ENCODE data around the gene PLCXD3.

Gene PLCXD3

DNA sequence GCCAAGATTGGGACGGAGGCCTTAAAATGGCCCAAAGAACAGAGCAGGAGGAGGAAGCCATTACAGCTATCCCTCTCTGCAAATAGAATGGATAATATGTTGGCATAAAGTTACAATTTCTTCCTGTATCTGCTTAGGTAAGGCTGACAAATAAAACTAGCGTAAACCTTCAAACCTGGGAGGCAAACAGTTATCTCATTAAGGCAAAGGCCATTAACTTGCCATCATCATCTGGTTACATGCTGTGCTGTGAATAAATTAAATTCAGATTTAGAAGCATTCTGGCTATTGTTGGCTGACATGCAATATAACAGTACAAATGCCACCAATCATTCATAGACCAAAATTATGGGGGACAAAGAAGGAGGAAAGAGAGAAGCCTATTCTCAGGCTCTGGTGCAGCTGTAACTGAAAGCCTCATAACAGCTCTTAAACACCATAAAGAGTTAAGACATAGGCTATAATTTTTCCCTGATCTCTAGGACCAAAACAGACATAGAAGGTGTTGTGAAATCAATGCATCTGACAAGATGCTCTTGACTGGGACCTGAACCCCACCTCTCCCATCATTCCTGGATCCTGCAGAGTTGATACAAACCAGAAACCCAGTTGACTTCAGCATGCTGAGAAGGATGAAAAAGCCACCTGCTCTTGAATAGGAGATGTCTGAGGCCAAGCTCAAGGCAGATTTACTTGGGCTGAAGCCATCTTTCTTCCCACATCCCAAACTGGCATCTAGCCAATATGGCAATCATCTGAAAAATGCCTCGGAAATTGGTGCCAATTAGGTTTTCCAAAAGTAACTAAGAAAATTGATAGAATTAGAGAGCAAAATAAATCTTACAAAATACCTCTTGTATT is 62.5 kb downstream of the PLCXD3 start:
- Histone ChIP-seq H4K20me1 (no peaks in the 10 kb centered on the region), H3K4me2 (no peak overlapping the region), H3K4me3 (no peak overlapping the region), H3K9me3 (no peaks in the 10 kb centered on the region), H3K4me1 (no peaks in the 10 kb centered on the region), H3K36me3 (no peaks in the 10 kb centered on the region), H3K27me3 (no peaks in the 10 kb centered on the region), H3K27ac (no peak overlapping the region), H3K9ac (no peak overlapping the region)
- TF ChIP-seq Cebpa-rat (IDR thresholded peaks at IDR 0.05) = no peak

DNA sequence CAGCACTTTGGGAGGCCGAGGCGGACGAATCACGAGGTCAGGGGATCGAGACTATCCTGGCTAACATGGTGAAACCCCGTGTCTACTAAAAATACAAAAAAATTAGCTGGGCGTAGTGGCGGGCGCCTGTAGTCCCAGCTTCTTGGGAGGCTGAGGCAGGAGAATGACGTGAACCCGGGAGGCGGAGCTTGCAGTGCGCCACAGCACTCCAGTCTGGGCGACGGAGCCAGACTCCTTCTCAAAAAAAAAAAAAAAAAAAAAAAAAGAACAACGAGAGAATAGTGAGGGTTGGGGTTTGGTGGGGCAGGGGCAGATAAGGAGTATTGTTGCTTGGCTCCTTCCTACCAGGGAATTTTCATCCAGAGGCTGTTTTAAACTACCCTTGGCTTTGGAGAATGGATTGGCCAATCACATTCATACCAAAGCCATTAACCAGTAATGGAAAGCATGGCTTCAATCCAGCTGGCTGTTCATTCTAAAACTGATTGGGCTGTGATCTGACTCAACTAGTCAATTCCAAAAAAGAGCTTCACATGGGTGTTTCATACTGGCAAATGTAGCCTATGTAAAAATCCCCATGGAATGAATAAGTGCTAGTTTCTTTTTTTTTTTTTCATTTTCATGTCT is 64.4 kb downstream of the PLCXD3 start:
- no peaks in the 10 kb centered on the region for H3K36me3 ChIP-seq
- no peaks in the 10 kb centered on the region for H4K20me1 ChIP-seq
- H3K4me2 ChIP-seq = no peak overlapping the region
- TF ChIP-seq Cebpa-rat (IDR thresholded peaks at IDR 0.05) = no peak
- no peaks in the 10 kb centered on the region for H3K4me1 ChIP-seq
- H3K9me3 ChIP-seq = no peaks in the 10 kb centered on the region
- H3K4me3 ChIP-seq = no peak overlapping the region
- H3K27ac ChIP-seq = no peak overlapping the region
- no peaks in the 10 kb centered on the region for H3K27me3 ChIP-seq
- no peak overlapping the region for H3K9ac ChIP-seq

DNA sequence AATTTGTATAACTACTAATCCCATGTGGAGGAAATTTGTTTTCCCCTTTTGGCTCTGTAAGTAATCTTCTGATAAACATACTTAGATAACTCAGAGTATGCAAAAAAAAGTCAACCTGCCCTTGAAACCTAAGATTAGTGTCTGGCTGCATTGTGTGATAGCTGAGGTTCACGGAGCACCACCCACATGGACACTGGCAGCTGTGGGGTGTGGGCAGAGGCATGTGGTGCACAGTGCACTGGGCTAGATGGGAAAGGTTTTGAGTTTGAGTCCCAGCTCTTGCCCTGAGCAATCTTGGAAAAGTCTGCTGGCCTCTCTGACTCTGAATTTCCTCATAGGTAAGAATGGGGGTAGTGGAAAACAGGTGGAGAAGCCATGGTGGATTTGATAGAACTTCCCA is 75.1 kb downstream of the PLCXD3 start:
- Histone ChIP-seq H3K4me1 (no peaks in the 10 kb centered on the region), H3K4me2 (no peak overlapping the region), H3K9ac (no peak overlapping the region), H3K27me3 (no peaks in the 10 kb centered on the region), H4K20me1 (no peaks in the 10 kb centered on the region), H3K27ac (no peak overlapping the region), H3K36me3 (no peaks in the 10 kb centered on the region), H3K4me3 (no peak overlapping the region), H3K9me3 (no peaks in the 10 kb centered on the region)
- TF ChIP-seq Cebpa-rat (IDR thresholded peaks at IDR 0.05) = no peak

DNA sequence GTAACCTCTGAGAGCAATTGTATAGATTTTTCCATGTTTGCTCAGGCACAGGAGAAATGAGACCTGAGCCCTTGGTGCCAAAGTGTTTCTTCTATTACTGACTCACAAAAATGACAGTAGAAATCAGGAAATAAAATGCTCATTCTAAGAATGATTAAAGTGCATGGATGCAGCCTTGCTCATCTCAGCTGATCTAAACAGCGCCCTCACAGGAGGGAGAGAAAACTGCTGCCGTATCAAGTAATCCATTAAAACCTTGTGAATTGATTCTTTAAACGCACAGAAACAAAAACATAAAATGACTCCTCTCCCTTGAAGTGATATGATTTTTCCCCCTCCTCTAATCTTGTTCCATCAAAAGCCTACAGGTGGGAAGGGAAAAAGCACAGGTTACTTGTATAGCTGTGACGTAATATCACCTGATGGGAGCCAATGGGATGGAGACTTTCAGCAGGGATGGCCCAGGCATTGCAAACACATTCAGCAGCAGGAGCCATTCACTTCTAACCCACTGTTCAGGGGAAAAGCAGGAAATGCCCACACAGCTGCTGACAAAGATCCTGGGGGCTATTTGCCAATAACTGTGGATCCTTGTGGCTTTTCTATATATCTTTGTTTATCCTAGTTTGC is 76.7 kb downstream of the PLCXD3 start:
- no peak overlapping the region for H3K9ac ChIP-seq
- no peaks in the 10 kb centered on the region for H3K9me3 ChIP-seq

DNA sequence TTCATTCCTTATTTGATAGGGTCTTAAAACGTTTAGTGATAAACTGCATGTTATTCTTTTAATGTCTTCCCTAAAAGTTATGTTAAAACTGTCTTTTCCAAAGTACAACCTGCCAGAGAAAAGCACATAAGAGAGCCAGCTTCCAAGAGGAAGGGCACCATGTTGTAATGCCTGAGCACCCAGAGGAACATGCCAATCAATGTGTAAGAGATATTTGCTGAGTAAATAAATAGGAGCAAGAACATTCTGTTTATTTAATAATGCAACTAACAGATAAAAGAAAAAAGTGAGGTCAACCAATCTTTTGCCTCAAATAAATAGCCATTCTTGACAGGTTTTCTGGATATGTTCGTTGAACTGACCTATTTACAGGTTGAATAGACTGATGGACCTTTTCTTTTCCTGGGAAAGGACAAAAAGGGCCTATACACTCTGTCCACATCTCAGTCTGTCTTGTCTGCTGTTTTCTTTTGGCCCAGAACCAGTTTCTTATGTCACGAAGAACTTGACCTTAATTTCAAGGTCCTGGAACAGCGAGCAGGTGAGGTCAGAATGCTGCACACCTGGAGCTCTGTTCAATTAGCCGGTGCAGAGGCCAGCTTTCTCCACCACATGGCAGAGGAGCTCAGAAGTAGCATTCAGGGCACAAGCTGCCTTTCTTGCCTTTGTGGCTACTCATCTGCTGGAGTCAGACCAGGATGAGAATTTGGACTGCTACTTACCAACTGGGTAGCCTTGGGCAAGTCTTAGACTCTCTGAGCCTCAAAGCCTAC is 77.7 kb downstream of the PLCXD3 start:
- TF ChIP-seq Cebpa-rat (IDR thresholded peaks at IDR 0.05) = no peak
- H3K27me3 ChIP-seq = no peaks in the 10 kb centered on the region
- no peaks in the 10 kb centered on the region for H3K36me3 ChIP-seq
- no peaks in the 10 kb centered on the region for H4K20me1 ChIP-seq
- no peaks in the 10 kb centered on the region for H3K9me3 ChIP-seq
- no peak overlapping the region for H3K9ac ChIP-seq
- H3K27ac ChIP-seq = no peak overlapping the region
- no peak overlapping the region for H3K4me2 ChIP-seq
- H3K4me3 ChIP-seq = no peak overlapping the region
- H3K4me1 ChIP-seq = no peaks in the 10 kb centered on the region

More for the DNA sequence above, 76.7 kb downstream of the PLCXD3 start:
- TF ChIP-seq Cebpa-rat (IDR thresholded peaks at IDR 0.05) = no peak
- Histone ChIP-seq H3K27ac (no peak overlapping the region), H3K4me3 (no peak overlapping the region), H3K4me2 (no peak overlapping the region), H3K36me3 (no peaks in the 10 kb centered on the region), H4K20me1 (no peaks in the 10 kb centered on the region), H3K27me3 (no peaks in the 10 kb centered on the region), H3K4me1 (no peaks in the 10 kb centered on the region)

DNA sequence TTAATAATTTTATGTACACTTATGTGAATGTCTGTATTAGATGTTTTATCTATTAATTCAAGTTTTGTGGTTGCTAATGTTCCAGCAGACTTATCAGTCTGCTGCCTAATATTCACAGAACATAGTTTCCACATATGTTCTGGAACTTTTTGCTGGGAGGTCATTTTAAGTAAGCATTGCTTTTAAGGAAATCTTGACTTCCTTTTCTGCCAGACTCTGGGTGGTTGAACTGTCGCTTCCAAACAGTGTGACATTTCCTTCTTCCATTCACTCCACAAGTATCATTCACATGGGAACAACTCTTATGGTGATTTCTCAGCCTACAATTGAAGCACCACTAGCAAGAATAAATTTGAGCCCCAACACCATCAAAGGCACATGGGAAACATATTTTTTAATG is 82.9 kb downstream of the PLCXD3 start:
- Histone ChIP-seq H3K9ac (no peak overlapping the region), H3K27me3 (no peaks in the 10 kb centered on the region), H3K4me3 (no peak overlapping the region), H3K27ac (no peak overlapping the region), H3K4me2 (no peak overlapping the region), H3K4me1 (no peaks in the 10 kb centered on the region), H3K36me3 (no peaks in the 10 kb centered on the region), H4K20me1 (no peaks in the 10 kb centered on the region), H3K9me3 (no peaks in the 10 kb centered on the region)
- TF ChIP-seq Cebpa-rat (IDR thresholded peaks at IDR 0.05) = no peak

DNA sequence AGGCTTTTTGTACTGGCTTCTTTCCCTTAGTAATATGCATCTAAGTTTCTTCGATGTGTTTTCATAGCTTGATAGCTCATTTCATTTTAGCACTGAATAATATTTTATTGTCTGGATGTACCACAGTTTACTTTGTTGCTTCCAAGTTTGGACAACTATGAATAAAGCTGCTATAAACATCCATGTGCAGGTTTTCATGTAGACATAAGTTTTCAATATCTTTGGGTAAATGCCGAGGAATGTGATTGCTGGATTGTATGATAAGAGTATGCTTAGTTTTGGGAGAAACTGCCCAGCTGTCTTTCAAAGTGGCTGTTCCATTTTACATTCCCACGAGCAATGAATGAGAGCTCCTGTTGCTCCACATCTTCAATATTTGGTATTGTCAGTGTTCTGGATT is 84.7 kb downstream of the PLCXD3 start:
- no peak overlapping the region for H3K9ac ChIP-seq
- H3K9me3 ChIP-seq = no peaks in the 10 kb centered on the region
- no peak overlapping the region for H3K4me3 ChIP-seq
- H4K20me1 ChIP-seq = no peaks in the 10 kb centered on the region
- H3K4me2 ChIP-seq = no peak overlapping the region
- H3K27me3 ChIP-seq = no peaks in the 10 kb centered on the region
- TF ChIP-seq Cebpa-rat (IDR thresholded peaks at IDR 0.05) = no peak
- no peaks in the 10 kb centered on the region for H3K4me1 ChIP-seq
- no peaks in the 10 kb centered on the region for H3K36me3 ChIP-seq
- no peak overlapping the region for H3K27ac ChIP-seq

DNA sequence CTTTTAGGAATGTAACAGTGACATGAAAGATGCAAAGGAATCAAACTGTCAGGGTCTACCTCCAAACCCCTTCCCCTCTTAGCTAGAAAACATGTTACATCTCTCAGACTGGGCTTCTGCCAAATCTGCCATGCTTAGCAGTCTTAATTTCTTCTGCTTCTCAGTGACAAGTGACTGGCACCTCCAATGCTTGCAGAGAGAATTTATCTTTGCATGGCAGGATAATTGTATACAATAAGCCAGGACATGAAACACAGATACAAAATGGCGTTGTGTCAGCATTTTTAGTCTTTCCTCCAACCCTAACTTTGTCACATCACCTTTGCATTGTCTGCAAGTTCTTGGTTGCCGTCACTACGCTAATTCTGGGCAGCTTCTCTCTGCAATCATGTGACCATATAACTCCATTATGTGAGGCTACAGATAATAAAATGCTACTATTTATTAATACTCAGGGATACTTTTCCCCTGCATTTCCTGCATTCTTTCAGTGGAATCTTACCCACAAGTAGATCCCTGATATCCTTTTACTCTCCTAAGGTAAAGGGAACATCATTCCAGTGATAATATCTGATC is 89.8 kb downstream of the PLCXD3 start:
- Histone ChIP-seq H3K9ac (no peak overlapping the region), H3K27ac (no peak overlapping the region), H3K4me1 (no peaks in the 10 kb centered on the region), H3K9me3 (no peaks in the 10 kb centered on the region), H3K36me3 (no peaks in the 10 kb centered on the region), H3K4me3 (no peak overlapping the region), H4K20me1 (no peaks in the 10 kb centered on the region), H3K27me3 (no peaks in the 10 kb centered on the region), H3K4me2 (no peak overlapping the region)
- TF ChIP-seq Cebpa-rat (IDR thresholded peaks at IDR 0.05) = no peak

DNA sequence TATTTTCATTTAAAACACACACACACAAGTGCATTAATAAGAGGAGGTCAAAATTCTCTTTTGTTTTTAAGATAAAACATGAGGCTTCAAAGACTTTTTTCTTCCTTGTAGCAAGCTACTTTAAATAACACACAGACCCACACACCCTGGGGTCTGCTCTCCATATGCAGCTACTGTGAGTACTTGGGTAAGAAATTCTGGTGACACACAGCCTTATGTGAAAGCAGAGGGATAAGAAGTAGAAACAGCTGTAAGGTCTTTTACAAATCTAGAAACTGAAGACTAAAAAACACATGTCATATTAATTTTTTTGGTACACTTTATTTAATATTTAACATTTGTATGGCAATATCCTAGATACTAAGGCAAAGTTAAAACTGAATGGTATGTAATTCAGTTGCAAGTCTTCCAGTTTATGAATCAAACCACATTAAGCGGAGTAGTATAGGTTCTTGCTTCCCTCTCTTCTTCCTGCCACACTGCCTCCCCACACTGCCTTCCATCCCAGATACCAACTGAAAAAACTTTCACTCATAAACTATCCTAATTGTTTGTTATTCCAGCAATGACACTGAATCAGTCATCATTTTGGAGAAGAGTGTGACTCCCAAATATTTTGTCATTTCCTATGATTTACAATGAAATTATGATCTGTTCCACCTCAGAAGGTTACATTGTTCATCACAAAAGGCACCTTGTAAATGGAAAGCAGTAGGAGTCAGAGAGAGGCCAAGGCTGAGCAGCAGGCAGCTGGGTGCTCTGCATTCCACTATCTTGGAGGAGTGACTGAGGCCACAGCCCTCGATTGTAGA is 92.0 kb downstream of the PLCXD3 start:
- Histone ChIP-seq H3K4me1 (no peaks in the 10 kb centered on the region), H3K9me3 (no peaks in the 10 kb centered on the region), H3K4me3 (no peak overlapping the region), H3K9ac (no peak overlapping the region), H3K27me3 (no peaks in the 10 kb centered on the region), H3K27ac (no peak overlapping the region), H3K4me2 (no peak overlapping the region), H4K20me1 (no peaks in the 10 kb centered on the region), H3K36me3 (no peaks in the 10 kb centered on the region)
- no peak for TF ChIP-seq Cebpa-rat (IDR thresholded peaks at IDR 0.05)
